GM21381 (cell line): Measurements from ENCODE around the gene ZNF101.

Source experiments
- ATAC-seq: cut with Tn5 transposase; IDR thresholded peaks from one replicate; pipeline ENCODE4 v1.9.1; 2021; ENCODE audit warnings: mild to moderate bottlenecking, moderate library complexity; ENCODE audit not compliant: unreplicated experiment

The ZNF101 gene

DNA sequence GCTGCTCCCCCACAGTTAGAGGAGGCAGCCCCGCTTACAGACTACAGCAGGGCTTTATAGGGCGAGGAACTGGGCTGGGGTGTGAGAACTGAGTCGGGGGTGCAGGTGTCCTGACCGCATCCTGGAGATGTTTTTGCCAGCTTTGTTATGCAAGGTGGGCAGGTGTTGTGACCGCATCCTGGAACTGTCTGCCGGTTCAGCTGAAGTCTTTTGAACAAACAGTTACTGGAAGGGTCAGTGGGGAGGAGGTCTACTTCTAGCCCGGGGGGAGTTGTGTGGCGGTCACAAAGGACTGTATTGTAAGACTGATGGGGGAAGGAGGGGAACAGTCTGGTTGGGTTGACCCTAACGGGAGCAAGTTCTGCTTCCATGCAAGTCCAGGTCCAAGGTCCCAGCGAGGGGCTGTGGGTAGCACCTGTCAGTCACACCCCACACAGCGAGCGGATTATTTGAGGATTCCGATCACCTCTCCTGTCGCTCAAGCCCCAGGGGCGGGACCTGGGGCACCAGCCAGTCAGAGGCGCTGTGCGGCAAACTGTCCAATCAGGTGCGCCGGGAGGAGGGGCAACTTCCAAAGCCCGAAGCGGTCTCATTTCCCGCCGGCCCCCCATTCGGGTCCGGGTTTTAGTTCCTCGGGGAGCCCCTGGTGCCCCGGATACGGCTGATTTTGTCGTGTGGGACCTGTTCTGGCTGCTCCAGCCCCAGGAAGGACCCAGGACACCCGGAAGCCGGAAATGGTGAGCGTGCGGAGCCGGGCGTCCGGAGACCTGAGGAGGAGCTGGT is at the start of gene ZNF101:
ZNF101 (plus strand) TSS at position 610 of the 783 bp plus-strand sequence; CDS start at position 735, 125 bp downstream.
- peak; percentile 59 for ATAC-seq

- no peak for ATAC-seq
Measured at GRCh38 chr19:19619181-19619848, 49.3 kb upstream of the ZNF101 start.

- no peak for ATAC-seq
Measured at GRCh38 chr19:19619849-19620210, 48.8 kb upstream of the ZNF101 start.

DNA sequence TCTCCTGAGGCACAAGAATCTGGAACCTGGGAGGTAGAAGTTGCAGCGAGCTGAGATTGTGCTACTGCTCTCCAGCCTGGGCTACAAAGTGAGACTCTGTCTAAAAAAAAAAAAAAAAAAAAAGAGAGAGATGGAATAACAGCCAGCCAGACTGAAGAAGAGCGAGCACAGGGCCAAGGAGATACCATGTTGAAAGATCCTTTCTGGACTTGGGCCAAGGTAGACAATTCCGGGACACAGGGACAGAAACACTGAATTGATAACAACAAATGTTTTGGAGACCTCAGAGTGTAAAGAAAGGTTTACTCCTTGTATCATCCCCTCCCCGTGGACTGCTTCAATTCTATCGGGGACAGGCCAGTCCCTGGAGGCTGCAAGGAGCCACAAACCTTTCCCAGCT is 45.3 kb upstream of the ZNF101 start:
- no peak for ATAC-seq

- ATAC-seq, result no peak
Measured at GRCh38 chr19:19624032-19624570, 44.5 kb upstream of the ZNF101 start.

DNA sequence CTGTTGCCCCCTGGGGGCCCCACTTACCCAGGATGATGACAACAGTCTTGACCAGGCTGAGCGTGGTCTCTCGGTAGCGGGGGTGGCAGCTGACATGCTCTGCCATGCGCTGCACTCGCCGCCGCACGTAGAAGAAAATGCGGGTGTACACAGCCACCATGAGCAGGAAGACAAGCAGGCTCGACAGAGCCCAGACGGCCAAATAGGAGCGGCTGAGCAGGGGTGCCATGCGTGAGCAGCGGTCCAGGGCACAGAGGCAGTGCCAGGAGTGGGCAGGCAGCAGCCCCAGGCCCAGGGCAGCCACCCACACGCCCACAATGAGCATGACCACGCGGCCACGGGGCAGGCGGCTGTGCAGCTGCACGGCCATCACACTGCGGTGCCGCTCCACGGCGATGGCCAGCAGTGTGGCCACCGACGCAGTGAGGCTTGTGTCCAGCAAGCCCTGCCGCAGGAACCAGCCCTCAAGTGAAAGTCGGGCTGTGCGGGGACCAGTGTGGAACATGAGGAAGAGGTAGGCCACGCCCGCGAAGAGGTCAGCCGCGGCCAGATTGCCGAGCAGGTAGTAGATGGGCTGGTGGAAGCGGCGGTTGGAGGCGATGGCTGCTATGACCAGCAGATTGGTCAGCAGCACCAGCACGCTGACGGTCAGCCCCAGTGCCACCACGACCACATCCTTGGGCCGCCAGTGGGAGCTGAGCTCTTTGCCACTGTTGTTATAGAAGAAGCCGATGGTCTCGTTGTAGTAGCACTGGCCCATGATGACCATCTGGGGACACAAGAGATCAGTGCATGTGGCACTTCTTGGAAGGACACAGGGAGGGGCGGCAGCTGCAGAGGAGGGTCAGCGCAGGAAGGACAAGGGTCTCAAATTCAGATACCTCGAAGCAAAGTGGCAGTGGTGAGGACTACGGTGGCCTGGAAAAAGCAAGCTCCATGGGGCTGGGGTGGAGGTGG is 41.8 kb upstream of the ZNF101 start:
- ATAC-seq, result no peak

DNA sequence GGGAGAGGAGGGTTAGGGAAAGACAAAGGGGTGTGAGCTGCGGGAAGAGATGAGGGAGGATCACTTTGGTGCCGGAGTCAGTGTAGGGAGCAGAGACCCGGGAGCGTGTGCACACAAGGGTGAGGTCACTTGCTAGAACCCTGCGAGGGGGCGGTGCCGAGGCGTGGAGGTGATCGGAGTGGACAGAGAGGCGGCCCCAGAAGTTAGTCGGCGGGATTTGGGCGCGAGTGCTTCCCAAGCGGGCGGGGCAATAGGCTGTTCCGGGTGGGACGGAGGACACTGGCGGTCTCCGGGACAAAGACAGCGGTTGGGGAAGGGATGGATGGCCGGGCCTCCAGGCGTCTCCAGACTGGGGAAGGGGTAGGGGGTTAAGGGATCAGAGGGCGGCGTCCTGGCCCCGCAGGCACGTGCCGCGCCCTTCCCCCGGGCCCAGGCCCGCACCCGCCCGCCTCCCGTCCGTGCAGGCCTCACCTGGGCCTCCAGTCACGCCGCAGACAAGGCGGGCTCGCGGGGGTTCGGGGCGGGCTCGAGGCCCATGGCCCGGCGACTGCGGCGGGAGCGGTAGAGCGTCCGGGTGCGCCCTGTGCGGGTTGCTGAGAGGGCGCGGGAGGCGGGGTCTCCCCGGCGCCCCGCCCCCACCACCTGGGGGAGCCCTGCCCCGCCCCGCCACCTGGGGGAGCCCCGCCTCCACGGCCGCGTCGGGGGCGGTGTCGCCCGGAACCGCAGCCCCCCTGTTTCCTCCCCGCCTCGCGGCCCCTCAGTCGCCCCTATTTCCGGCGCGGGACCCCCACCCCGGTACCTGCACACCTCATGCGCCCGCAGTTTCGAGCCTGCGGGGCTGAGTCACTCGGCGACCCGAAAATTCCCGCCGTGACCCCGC is 40.8 kb upstream of the ZNF101 start, which contains the start of gene LPAR2:
LPAR2 (minus strand) TSS at position 600 of the 880 bp plus-strand sequence. CDS start 945 bp downstream, outside the sequence.
- ATAC-seq, result peak; percentile 54

DNA sequence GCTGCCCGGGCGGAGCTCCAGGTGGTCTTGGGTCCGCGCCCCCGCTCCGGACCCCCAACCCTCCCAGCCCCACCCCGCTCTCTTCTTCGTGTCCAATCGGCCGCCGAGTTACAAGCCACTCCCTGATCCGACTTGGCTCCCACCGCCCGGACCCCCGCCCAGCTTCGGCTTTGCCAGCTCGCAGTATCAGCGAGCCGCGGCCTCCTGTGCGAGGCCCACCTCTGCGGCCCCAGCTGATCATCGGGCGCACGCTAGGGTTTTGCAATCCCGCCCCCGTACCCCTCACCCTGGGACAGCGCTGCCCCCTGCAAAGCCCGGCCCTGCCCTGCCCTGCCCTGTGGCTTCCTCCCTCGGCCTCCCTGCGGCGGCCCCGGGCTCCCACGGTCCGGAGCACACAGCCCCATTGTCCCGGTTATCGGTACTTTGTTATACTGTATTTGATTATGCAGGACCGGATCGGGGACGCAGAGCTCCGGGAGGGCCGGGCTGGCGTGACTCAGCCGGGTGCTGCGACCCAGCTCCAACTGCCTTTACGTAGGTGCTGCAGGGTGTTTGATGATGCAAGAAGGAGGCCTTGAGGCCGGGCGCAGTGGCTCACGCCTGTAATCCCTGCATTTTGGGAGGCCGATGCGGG is 40.0 kb upstream of the ZNF101 start:
- ATAC-seq, result no peak

GRCh38 chr19:19630062-19630414 is 38.6 kb upstream of the ZNF101 start:
- no peak for ATAC-seq

DNA sequence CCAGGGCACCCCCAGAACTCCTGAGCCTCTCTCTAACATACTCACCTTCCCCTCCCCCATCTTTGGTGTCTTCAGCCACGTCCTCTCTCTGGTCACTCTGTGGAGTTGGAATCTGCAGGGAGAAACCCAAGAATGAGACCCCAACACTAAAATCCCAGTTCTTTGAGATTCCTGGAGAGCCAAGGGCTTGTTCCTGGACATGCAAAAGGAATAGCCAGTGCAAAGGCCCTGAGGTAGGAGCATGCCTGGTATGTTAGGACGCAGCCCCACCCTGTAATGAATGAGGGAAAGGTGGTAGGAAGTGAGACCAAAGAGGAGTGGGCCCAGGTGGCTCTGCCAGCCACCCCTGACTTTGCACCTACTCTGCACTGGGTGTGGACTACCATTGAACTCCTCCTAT is 38.2 kb upstream of the ZNF101 start:
- ATAC-seq, result no peak

- ATAC-seq, result no peak
Measured at GRCh38 chr19:19631346-19631745, 37.3 kb upstream of the ZNF101 start.

DNA sequence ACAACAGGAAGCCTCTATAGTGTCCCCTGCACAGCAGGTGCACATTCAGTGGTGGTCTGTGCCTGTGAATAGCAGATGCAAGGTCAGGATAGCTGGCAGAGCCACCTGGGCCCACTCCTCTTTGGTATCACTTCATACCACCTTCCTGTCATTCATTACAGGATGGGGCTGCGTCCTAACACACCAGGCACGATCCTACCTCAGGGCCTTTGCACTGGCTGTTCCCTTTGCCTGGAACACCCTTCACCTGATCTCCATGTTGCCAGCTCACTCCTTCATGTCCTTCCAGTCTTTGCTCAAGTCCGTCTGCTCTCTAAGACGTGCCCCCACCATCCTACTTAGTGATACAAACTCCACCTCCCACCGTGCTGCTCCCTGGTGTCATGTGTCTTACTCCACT is 36.0 kb upstream of the ZNF101 start:
- no peak for ATAC-seq

DNA sequence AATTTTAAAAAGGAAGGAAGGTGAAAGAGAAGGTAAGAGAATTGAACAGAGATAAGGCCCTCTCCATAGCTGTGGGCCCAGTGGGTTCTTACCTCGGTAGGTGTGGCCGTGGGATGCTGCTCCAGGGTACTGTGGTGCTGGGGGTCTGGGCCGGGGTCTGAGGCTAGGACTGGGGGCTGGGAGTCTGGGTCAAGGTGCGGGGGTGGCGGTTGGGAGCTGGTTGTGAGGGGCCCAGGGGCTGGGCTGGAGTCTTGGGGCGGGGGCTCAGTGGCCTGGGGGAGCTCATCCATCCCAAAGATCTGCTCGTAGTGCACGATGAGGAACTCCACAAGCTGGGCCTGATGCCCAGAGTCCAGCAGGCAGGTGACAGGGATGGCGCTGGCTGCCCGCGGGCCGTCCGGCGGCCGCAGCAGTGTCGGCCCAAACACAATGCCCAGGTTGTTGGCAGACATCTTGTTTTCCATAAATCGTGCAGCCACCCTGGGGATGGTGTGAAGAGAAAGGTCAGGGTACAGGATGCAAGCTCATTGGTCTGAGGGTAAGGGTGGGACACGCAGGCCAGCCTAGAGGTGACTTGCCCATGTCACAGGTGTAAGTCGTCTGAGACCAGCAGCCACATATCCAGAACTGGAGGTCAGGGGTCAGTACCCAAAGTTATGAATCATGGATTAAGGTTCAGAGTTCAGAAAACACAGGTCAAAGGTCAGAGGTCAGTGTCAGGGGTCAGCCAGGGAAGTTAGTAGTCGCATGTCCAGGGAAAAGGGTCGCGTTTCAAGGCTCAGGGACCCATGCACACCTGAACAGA is 34.7 kb upstream of the ZNF101 start:
- ATAC-seq, result no peak

- no peak for ATAC-seq
Measured at GRCh38 chr19:19634516-19635312, 33.9 kb upstream of the ZNF101 start.

DNA sequence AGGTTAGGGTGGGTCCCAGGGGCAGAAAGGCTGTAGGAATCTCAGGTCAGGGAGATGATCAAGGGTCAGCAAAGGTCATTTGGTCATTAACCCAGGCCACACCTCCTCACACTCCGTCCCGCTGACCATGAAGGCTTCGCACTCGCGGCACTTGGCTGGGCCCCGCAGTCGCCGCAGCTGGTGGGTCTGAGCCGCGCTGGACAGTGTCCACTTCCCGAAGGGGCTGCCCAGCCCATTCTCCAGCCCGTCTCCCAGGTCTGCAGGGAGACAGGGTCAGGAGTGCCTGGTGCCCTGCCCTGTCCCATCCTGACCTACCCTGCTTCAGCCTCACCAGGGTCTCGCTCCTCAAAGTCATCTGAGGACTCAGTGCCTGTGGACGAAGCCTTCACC is 33.3 kb upstream of the ZNF101 start:
- no peak for ATAC-seq

- no peak for ATAC-seq
Measured at GRCh38 chr19:19636573-19637185, 32.0 kb upstream of the ZNF101 start.

- no peak for ATAC-seq
Measured at GRCh38 chr19:19637186-19637522, 31.5 kb upstream of the ZNF101 start.
